K562 (cell line): ENCODE measurements around the gene HSPH1. TPM values are rescaled to one million over a fixed set of nuclear protein-coding genes. Genes with fewer than 3 reads are reported as not detected.

Source experiments
- ATAC-seq: fragments of 200-7000 bp; cut with Tn5 transposase; 3 replicates; pipeline ENCODE4 v1.9.1; 2020; ENCODE audit warnings: moderate library complexity
- BruUV-seq: library from RNA; stranded (reverse); fragments of 400-500 nt; replicated peaks from 2 replicates; lab custom pipeline; 2021; lab: Mats Ljungman, UMichigan
- CTCF ChIA-PET: fragments of 300-600 bp; formaldehyde crosslinking; extraction: SDS; loops from one replicate; lab custom pipeline; 2021; ENCODE audit warnings: low intra/inter-chr PET ratio; lab: Yijun Ruan, JAX
- POLR2A ChIA-PET: fragments of 300-600, 350-650 bp; sonication (Branson Sonifier 250); formaldehyde crosslinking; extraction: SDS; loops from one replicate; lab custom pipeline; 2021; ENCODE audit warnings: antibody characterized with exemption, inconsistent platforms; lab: Yijun Ruan, JAX
- DNase-seq, 4 experiments: peaks; one replicate each; pipeline versions ENCODE4 v3.0.0 to v3.0.0-alpha.2; 2011 to 2018; ENCODE audit warnings: low spot score in 3 of 4, mixed read lengths in 3 of 4; ENCODE audit errors: extremely low read depth in 1 of 4
- FAIRE-seq: peaks from 2 replicates; lab custom pipeline; 2011; peaks lifted over from hg19 to GRCh38; lab: Jason Lieb, UNC
- H2AFZ ChIP-seq: 2 replicates; pipeline ENCODE4 v1.6.0; 2011; ENCODE audit warnings: low read depth, low read length, control low read depth, inconsistent platforms
- H3K27ac ChIP-seq: fragments of 200-600 bp; 3 replicates; pipeline ENCODE4 v1.8.0; 2011; ENCODE audit warnings: low read depth, mild to moderate bottlenecking, control low read depth, inconsistent platforms, low read length, moderate library complexity, mixed read lengths; ENCODE audit errors: extremely low read depth
- H3K27me3 ChIP-seq, 2 experiments: fragments of 300-600 bp in 1 of 2; 2 replicates in 1 of 2; 3 replicates in 1 of 2; pipeline versions ENCODE4 v1.6.0 to v1.8.0; 2011; ENCODE audit warnings: inconsistent platforms in 2 of 2, low read length in 2 of 2, mild to moderate bottlenecking in 1 of 2, mixed read lengths in 1 of 2, moderate library complexity in 1 of 2; ENCODE audit not compliant: control insufficient read depth in 2 of 2, insufficient read depth in 2 of 2
- H3K36me3 ChIP-seq: fragments of 300-600 bp; 3 replicates; pipeline ENCODE4 v1.8.0; 2011; ENCODE audit warnings: mild to moderate bottlenecking, low read length, inconsistent platforms; ENCODE audit not compliant: control insufficient read depth, insufficient read depth
- H3K4me1 ChIP-seq, 2 experiments: fragments of 200-600 bp in 1 of 2; replicated peaks in 1 of 2; 2 replicates in 1 of 2; 3 replicates in 1 of 2; pipeline versions ENCODE4 v1.5.1 to v1.8.0; 2011; ENCODE audit warnings: inconsistent platforms in 2 of 2, low read length in 2 of 2, mild to moderate bottlenecking in 1 of 2, mixed read lengths in 1 of 2, moderate library complexity in 1 of 2; ENCODE audit not compliant: control insufficient read depth in 2 of 2, insufficient read depth in 2 of 2
- H3K4me2 ChIP-seq: 2 replicates; pipeline ENCODE4 v1.6.1; 2011; ENCODE audit warnings: low read length, control low read depth, inconsistent platforms, mixed read lengths; ENCODE audit not compliant: insufficient read depth
- H3K4me3 ChIP-seq: fragments of 200-600 bp; sonication (generic), shearing (Covaris generic); 2 replicates; pipeline ENCODE4 v1.5.1; 2016; ENCODE audit warnings: control low read depth, inconsistent platforms
- H3K79me2 ChIP-seq: fragments of 200-600 bp; 3 replicates; pipeline ENCODE4 v1.8.0; 2011; ENCODE audit warnings: low read length, inconsistent platforms; ENCODE audit not compliant: control insufficient read depth, insufficient read depth
- H3K9ac ChIP-seq, 2 experiments: 2 replicates each; pipeline versions ENCODE4 v1.6.0 to v1.6.1; 2011; ENCODE audit warnings: low read depth in 2 of 2, low read length in 2 of 2, control low read depth in 1 of 2, inconsistent platforms in 1 of 2, mild to moderate bottlenecking in 1 of 2, mixed read lengths in 1 of 2; ENCODE audit not compliant: insufficient read depth in 1 of 2
- H3K9me1 ChIP-seq: one replicate; pipeline ENCODE4 v1.6.0; 2011; ENCODE audit warnings: inconsistent platforms, mild to moderate bottlenecking, low read length, moderate library complexity; ENCODE audit not compliant: control insufficient read depth, insufficient read depth
- H3K9me3 ChIP-seq: replicated peaks from 2 replicates; pipeline ENCODE4 v1.5.1; 2011; ENCODE audit warnings: low read depth, low read length, inconsistent platforms; ENCODE audit not compliant: control insufficient read depth, insufficient read depth
- H4K20me1 ChIP-seq: replicated peaks from 2 replicates; pipeline ENCODE4 v1.6.1; 2011; ENCODE audit warnings: low read length, inconsistent platforms, mixed read lengths; ENCODE audit not compliant: control insufficient read depth, insufficient read depth
- ARNT ChIP-seq, 2 experiments: fragments of 450-650 bp; IDR thresholded peaks; 2 replicates each; pipeline ENCODE4 v1.6.1; 2016; ENCODE audit warnings: mild to moderate bottlenecking in 1 of 2
- MAFF ChIP-seq: IDR thresholded peaks from 2 replicates; pipeline ENCODE4 v1.6.1; 2012; ENCODE audit warnings: low read length, improper control_type of control experiment
- NFXL1 ChIP-seq: fragments of 450-650 bp; formaldehyde crosslinking; IDR thresholded peaks from 2 replicates; pipeline ENCODE4 v1.4.0; 2021; ENCODE audit warnings: mild to moderate bottlenecking
- PML ChIP-seq: IDR thresholded peaks from 2 replicates; pipeline ENCODE4 v1.6.1; 2012; ENCODE audit warnings: low read length, inconsistent platforms
- SAFB2 ChIP-seq: fragments of 200-400 bp; formaldehyde crosslinking; IDR thresholded peaks from 2 replicates; pipeline ENCODE4 v1.6.1; 2018; ENCODE audit warnings: borderline replicate concordance, low read length, low read depth, moderate library complexity; ENCODE audit not compliant: severe bottlenecking
- SIN3B ChIP-seq: fragments of 450-650 bp; IDR thresholded peaks from 2 replicates; pipeline ENCODE4 v1.6.1; 2017; ENCODE audit warnings: low read depth, mild to moderate bottlenecking, moderate library complexity
- SRSF3 ChIP-seq: fragments of 200-400 bp; formaldehyde crosslinking; IDR thresholded peaks from 2 replicates; pipeline ENCODE4 v1.6.1; 2016; ENCODE audit warnings: mild to moderate bottlenecking, low read length, moderate library complexity; ENCODE audit not compliant: insufficient read depth
- ZNF324 ChIP-seq: fragments of 250-450 bp; sonication (Bioruptor Pico); IDR thresholded peaks from 2 replicates; pipeline ENCODE4 v1.4.0; 2020; ENCODE audit warnings: mild to moderate bottlenecking
- ZNF507 ChIP-seq: conservative IDR thresholded peaks from 2 replicates; pipeline ENCODE4 v1.6.1; 2017; ENCODE audit warnings: missing genetic modification characterization, missing compliant biosample characterization
- WGBS: fragments of 100-300 bp; shearing (Covaris generic); methylation state at CpG from one replicate; pipeline ENCODE4 v1.1.6; 2016; ENCODE audit warnings: low coverage, mixed read lengths; ENCODE audit not compliant: insufficient coverage; ENCODE audit errors: missing lambda C conversion rate; 5-methylcytosine and 5-hydroxymethylcytosine counted together
- in situ Hi-C: fragments of 300-500 bp; cut with MboI; formaldehyde crosslinking; loops from 4 replicates; pipeline ENCODE4 v1.15.0; 2018; ENCODE audit warnings: inconsistent platforms, mixed read lengths
- intact Hi-C: fragments of 100-400 bp; cut with micrococcal nuclease; formaldehyde crosslinking; loops from 2 replicates; pipeline ENCODE4 v1.14.2; 2022
- polyA plus RNA-seq, 8 experiments: library from polyadenylated mRNA; depleted of rRNA in 4 of 8; stranded (reverse) in 5 of 8; unstranded in 3 of 8; fragments of >200 nt; fragmentation: Nextera tagmentation in 2 of 8; fragmentation: Illumina TruSeq in 1 of 8; extraction: Ambion mirVana in 2 of 8; extraction: Trizol in 1 of 8; gene quantifications; 2 replicates each; pipeline versions ENCODE4 v1.2.1 to v1.2.3, GENCODE V29; 2011 to 2014; ENCODE audit warnings: inconsistent platforms in 1 of 8, missing spikeins in 1 of 8
- total RNA-seq, 7 experiments: library from RNA; depleted of rRNA in 6 of 7; stranded (reverse); fragments of >200 nt in 6 of 7; fragmentation: Illumina TruSeq in 2 of 7; extraction: Trizol in 2 of 7; gene quantifications; 2 replicates each; pipeline versions ENCODE4 v1.2.1 to v1.2.3, GENCODE V29; 2011 to 2021; ENCODE audit warnings: low replicate concordance in 1 of 7
- TF ChIP-seq, protein P1 (sequence below): fragments of 450-650 bp; IDR thresholded peaks from 2 replicates; pipeline ENCODE4 v1.7.0; 2016; ENCODE audit warnings: borderline replicate concordance
- TF ChIP-seq, protein P2 (sequence below): sonication (generic); formaldehyde crosslinking; IDR thresholded peaks from 2 replicates; pipeline ENCODE4 v1.4.0; 2020; ENCODE audit warnings: mild to moderate bottlenecking, missing genetic modification reagents
- TF ChIP-seq, protein P3 (sequence below): fragments of 250-450 bp; sonication (Bioruptor Pico); IDR thresholded peaks from 2 replicates; pipeline ENCODE4 v1.5.0; 2020; ENCODE audit warnings: mild to moderate bottlenecking
- TF ChIP-seq, protein P4 (sequence below): sonication (generic); formaldehyde crosslinking; IDR thresholded peaks from 2 replicates; pipeline ENCODE4 v1.8.0; 2022; ENCODE audit warnings: missing genetic modification reagents, mild to moderate bottlenecking, borderline replicate concordance
- TF ChIP-seq, protein P5 (sequence below): fragments of 250-450 bp; sonication (Bioruptor Pico); IDR thresholded peaks from 2 replicates; pipeline ENCODE4 v1.4.0; 2020

Gene HSPH1
- total and polyA plus RNA-seq, 9 of the 15 experiments (the other 6 are each of a cell fraction or from before 2014, with no cell fraction given), result 34.6 to 104 (median 64.7) TPM

DNA sequence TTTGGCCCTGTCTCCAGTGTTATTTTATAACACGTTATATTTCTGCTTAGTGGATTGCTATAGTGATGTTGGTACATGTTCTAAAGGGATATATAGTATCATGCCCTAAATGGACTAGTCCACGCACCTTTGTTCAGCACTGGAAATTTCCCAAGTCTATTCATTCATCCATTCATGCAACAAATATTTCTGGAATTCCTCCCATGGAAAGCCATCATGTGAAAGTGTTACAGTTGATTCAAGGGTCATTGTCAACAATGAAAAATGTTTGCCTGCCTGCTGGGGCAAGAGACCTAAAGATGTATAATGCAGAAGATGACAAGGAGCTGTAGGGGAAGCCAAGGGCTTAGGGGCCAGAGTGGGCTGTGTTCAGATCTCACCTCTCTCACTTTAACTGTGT lies 10.8 kb upstream of the HSPH1 start:
- H3K4me3 ChIP-seq, result no peak overlapping the region
- no peak overlapping the region for H2AFZ ChIP-seq
- no peaks in the 10 kb centered on the region for H3K9me1 ChIP-seq
- no peaks in the 10 kb centered on the region for H4K20me1 ChIP-seq
- H3K9ac ChIP-seq, result no peak overlapping the region
- ChIA-PET CTCF (no interaction called here), POLR2A (no interaction called here)
- H3K9me3 ChIP-seq, result no peaks in the 10 kb centered on the region
- H3K27me3 ChIP-seq, result no peaks in the 10 kb centered on the region
- no peaks in the 10 kb centered on the region for H3K79me2 ChIP-seq
- BruUV-seq, result no TSS peak
- FAIRE-seq (no peak), ATAC-seq (no peak), DNase-seq (no peak)
- H3K27ac ChIP-seq, result no peak overlapping the region
- WGBS, result 12% methylated on average over 2 of the region's 2 CpGs
- H3K4me2 ChIP-seq, result no peak overlapping the region
- TF ChIP-seq ARNT (IDR thresholded peaks at IDR 0.05) (no peak), NFXL1 (CRISPR knock-in tag) (no peak), SRSF3 (no peak), SAFB2 (no peak), MAFF (no peak), ZNF324 (CRISPR knock-in tag) (no peak), SIN3B (no peak), PML (no peak), ZNF507 (tag) (no peak)
- TF ChIP-seq, protein P1, sequence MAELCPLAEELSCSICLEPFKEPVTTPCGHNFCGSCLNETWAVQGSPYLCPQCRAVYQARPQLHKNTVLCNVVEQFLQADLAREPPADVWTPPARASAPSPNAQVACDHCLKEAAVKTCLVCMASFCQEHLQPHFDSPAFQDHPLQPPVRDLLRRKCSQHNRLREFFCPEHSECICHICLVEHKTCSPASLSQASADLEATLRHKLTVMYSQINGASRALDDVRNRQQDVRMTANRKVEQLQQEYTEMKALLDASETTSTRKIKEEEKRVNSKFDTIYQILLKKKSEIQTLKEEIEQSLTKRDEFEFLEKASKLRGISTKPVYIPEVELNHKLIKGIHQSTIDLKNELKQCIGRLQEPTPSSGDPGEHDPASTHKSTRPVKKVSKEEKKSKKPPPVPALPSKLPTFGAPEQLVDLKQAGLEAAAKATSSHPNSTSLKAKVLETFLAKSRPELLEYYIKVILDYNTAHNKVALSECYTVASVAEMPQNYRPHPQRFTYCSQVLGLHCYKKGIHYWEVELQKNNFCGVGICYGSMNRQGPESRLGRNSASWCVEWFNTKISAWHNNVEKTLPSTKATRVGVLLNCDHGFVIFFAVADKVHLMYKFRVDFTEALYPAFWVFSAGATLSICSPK, result no peak
- TF ChIP-seq, protein P2, sequence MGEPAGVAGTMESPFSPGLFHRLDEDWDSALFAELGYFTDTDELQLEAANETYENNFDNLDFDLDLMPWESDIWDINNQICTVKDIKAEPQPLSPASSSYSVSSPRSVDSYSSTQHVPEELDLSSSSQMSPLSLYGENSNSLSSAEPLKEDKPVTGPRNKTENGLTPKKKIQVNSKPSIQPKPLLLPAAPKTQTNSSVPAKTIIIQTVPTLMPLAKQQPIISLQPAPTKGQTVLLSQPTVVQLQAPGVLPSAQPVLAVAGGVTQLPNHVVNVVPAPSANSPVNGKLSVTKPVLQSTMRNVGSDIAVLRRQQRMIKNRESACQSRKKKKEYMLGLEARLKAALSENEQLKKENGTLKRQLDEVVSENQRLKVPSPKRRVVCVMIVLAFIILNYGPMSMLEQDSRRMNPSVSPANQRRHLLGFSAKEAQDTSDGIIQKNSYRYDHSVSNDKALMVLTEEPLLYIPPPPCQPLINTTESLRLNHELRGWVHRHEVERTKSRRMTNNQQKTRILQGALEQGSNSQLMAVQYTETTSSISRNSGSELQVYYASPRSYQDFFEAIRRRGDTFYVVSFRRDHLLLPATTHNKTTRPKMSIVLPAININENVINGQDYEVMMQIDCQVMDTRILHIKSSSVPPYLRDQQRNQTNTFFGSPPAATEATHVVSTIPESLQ, result no peak
- TF ChIP-seq, protein P3, sequence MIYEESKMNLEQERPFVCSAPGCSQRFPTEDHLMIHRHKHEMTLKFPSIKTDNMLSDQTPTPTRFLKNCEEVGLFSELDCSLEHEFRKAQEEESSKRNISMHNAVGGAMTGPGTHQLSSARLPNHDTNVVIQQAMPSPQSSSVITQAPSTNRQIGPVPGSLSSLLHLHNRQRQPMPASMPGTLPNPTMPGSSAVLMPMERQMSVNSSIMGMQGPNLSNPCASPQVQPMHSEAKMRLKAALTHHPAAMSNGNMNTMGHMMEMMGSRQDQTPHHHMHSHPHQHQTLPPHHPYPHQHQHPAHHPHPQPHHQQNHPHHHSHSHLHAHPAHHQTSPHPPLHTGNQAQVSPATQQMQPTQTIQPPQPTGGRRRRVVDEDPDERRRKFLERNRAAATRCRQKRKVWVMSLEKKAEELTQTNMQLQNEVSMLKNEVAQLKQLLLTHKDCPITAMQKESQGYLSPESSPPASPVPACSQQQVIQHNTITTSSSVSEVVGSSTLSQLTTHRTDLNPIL (CRISPR knock-in tag), result no peak
- TF ChIP-seq, protein P4, sequence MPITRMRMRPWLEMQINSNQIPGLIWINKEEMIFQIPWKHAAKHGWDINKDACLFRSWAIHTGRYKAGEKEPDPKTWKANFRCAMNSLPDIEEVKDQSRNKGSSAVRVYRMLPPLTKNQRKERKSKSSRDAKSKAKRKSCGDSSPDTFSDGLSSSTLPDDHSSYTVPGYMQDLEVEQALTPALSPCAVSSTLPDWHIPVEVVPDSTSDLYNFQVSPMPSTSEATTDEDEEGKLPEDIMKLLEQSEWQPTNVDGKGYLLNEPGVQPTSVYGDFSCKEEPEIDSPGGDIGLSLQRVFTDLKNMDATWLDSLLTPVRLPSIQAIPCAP (CRISPR knock-in tag), result no peak
- TF ChIP-seq, protein P5, sequence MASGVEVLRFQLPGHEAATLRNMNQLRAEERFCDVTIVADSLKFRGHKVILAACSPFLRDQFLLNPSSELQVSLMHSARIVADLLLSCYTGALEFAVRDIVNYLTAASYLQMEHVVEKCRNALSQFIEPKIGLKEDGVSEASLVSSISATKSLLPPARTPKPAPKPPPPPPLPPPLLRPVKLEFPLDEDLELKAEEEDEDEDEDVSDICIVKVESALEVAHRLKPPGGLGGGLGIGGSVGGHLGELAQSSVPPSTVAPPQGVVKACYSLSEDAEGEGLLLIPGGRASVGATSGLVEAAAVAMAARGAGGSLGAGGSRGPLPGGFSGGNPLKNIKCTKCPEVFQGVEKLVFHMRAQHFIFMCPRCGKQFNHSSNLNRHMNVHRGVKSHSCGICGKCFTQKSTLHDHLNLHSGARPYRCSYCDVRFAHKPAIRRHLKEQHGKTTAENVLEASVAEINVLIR (CRISPR knock-in tag), result no peak
- intact Hi-C loops, result no loop called here
- in situ Hi-C loops, result no loop called here
- H3K36me3 ChIP-seq, result no peaks in the 10 kb centered on the region
- no peaks in the 10 kb centered on the region for H3K4me1 ChIP-seq
